ENCODE results near the gene NR2E3. TPM values are rescaled to one million over a fixed set of nuclear protein-coding genes. Genes with fewer than 3 reads are reported as not detected.
"Not testable (repeated sequence)": the region's sequence is repeated elsewhere in the genome, so short reads cannot be mapped to it uniquely, and the experiment has no call there.

Gene NR2E3
- total and polyA plus RNA-seq, 2 donors from 2014 or later, result 0.19 TPM; not detected in 1

DNA sequence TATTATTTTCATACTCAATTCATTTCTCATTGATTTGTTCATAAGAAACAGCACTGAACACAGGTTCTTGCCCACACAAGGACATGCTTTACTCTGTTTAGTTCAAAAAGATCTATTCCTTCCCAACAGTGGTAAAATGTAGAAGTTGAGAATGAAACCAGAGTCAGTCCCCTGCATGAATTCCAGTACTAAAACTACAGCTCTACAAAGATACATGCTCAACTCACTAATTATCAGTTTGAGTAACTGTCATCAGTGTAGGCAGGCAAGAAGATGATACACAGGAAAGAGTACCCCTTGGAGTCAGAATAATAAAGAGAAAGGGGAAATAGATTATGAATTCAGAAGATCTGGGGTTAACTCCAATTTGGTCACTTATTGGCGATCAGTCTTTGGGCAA, 43.2 kb downstream of the NR2E3 start:
- FAIRE-seq (no peak), DNase-seq (no peak)
- Histone ChIP-seq H3K27me3 (ENCODE audit: control insufficient read depth, insufficient read depth, low read length) (no peaks in the 10 kb centered on the region), H3K27ac (ENCODE audit: low read depth in 2 of 2, low read length in 2 of 2) (no peak overlapping the region), H3K4me1 (ENCODE audit: control insufficient read depth in 2 of 3, insufficient read depth in 2 of 3, low read depth in 1 of 3, low read length in 3 of 3) (no peaks in the 10 kb centered on the region), H3K4me3 (ENCODE audit: low read length in 3 of 3) (no peak overlapping the region), H3K36me3 (ENCODE audit: control insufficient read depth in 2 of 3, insufficient read depth in 3 of 3, low read length in 3 of 3) (peaks cover 5 to 39% (median 22%) of the 10 kb centered on the region in 3 donors), H3K9me3 (ENCODE audit: control insufficient read depth in 2 of 3, insufficient read depth in 1 of 3, low read length in 3 of 3) (no peaks in the 10 kb centered on the region), H3K9ac (ENCODE audit: low read length in 3 of 3) (no peak overlapping the region)
- intact Hi-C loops (cut with DNase I), result no loop called here
- TF ChIP-seq, protein P1, sequence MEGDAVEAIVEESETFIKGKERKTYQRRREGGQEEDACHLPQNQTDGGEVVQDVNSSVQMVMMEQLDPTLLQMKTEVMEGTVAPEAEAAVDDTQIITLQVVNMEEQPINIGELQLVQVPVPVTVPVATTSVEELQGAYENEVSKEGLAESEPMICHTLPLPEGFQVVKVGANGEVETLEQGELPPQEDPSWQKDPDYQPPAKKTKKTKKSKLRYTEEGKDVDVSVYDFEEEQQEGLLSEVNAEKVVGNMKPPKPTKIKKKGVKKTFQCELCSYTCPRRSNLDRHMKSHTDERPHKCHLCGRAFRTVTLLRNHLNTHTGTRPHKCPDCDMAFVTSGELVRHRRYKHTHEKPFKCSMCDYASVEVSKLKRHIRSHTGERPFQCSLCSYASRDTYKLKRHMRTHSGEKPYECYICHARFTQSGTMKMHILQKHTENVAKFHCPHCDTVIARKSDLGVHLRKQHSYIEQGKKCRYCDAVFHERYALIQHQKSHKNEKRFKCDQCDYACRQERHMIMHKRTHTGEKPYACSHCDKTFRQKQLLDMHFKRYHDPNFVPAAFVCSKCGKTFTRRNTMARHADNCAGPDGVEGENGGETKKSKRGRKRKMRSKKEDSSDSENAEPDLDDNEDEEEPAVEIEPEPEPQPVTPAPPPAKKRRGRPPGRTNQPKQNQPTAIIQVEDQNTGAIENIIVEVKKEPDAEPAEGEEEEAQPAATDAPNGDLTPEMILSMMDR (IDR thresholded peaks at IDR 0.05; ENCODE audit: borderline replicate concordance, extremely low read depth, insufficient read depth), result no peak

DNA sequence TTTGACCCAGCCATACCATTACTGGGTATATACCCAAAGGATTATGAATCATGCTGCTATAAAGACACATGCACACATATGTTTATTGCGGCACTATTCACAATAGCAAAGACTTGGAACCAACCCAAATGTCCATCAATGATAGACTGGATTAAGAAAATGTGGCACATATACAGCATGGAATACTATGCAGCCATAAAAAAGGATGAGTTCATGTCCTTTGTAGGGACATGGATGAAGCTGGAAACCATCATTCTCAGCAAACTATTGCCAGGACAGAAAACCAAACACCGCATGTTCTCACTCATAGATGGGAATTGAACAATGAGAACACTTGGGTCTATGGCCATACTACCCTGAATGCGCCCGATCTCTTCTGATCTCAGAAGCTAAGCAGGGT, 47.9 kb downstream of the NR2E3 start:
- H3K9ac ChIP-seq (ENCODE audit: low read length in 3 of 3); H3K27ac ChIP-seq (ENCODE audit: low read depth in 2 of 2, low read length in 2 of 2); DNase-seq; intact Hi-C loops (cut with DNase I); H3K4me3 ChIP-seq (ENCODE audit: low read length in 3 of 3); H3K27me3 ChIP-seq (ENCODE audit: control insufficient read depth, insufficient read depth, low read length); H3K4me1 ChIP-seq (ENCODE audit: control insufficient read depth in 2 of 3, insufficient read depth in 2 of 3, low read depth in 1 of 3, low read length in 3 of 3); H3K9me3 ChIP-seq (ENCODE audit: control insufficient read depth in 2 of 3, insufficient read depth in 1 of 3, low read length in 3 of 3); FAIRE-seq: not testable (repeated sequence)
- peaks cover 0 to 31% (median 9%) of the 10 kb centered on the region in 3 donors for H3K36me3 ChIP-seq (ENCODE audit: control insufficient read depth in 2 of 3, insufficient read depth in 3 of 3, low read length in 3 of 3)

Measured in kidney (tissue), 14 donors.